Measurements from ENCODE around the gene C19orf53. TPM values are rescaled to one million over a fixed set of nuclear protein-coding genes. Genes with fewer than 3 reads are reported as not detected.

Gene C19orf53
- total RNA-seq, 1 experiment from 2014 or later = 223 TPM

GRCh38 chr19:13826652-13827235, 52.5 kb downstream of the C19orf53 start:
- no peak for DNase-seq (ENCODE audit: low read depth)

DNA sequence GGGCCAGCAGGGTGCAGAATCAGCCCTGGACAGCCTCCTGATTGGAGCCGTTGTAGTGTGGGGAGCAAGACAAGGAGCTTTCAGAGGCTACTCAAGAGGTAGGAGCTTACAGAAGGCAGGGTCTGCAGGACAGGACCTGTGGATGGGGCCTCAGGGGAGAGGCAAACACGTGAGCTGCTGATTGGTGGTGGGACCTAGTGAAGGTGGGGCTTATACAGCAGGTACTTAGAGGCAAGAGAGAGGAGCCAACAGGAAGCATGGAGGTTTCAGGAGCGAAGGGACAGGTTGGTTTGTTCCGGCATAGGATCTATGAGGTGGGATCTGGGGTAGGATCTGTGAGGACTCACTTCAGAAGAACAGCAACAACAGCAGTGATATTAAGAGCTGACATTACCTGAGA, 53.4 kb downstream of the C19orf53 start:
- no peak for DNase-seq (ENCODE audit: low read depth)

Other genes starting within 250 kb of the C19orf53 start
- 24.9 and 52.5 TPM in 2 replicates for gene MRI1, start 9.9 kb upstream of the C19orf53 start, total RNA-seq (2014; rRNA removed; shearing (Covaris generic))
- gene ZSWIM4, start 21.0 kb downstream of the C19orf53 start, total RNA-seq (2014; rRNA removed; shearing (Covaris generic)) = 2.8 TPM in 2 replicates
- 1.3 TPM in 1 of 2 replicates, not detected in the other for gene NANOS3, start 102.7 kb downstream of the C19orf53 start, total RNA-seq (2014; rRNA removed; shearing (Covaris generic))
- gene BRME1, start 131.7 kb downstream of the C19orf53 start, total RNA-seq (2014; rRNA removed; shearing (Covaris generic)) = 1.6 and 2.1 TPM in 2 replicates
- gene CC2D1A, start 131.7 kb downstream of the C19orf53 start, total RNA-seq (2014; rRNA removed; shearing (Covaris generic)) = 14.7 and 15.7 TPM in 2 replicates
- gene PODNL1, start 164.0 kb downstream of the C19orf53 start, total RNA-seq (2014; rRNA removed; shearing (Covaris generic)) = 3.2 and 4.2 TPM in 2 replicates
- 21.1 and 23.5 TPM in 2 replicates for gene DCAF15, start 178.1 kb downstream of the C19orf53 start, total RNA-seq (2014; rRNA removed; shearing (Covaris generic))
- gene RFX1, start 231.9 kb downstream of the C19orf53 start, total RNA-seq (2014; rRNA removed; shearing (Covaris generic)) = 1.7 and 2.1 TPM in 2 replicates